ENCODE data around the gene OR6C6. TPM values are rescaled to one million over a fixed set of nuclear protein-coding genes. Genes with fewer than 3 reads are reported as not detected.
"Not testable (repeated sequence)": the region's sequence is repeated elsewhere in the genome, so short reads cannot be mapped to it uniquely, and the experiment has no call there.

OR6C6 gene
- total RNA-seq, result not detected in 2 replicates

DNA sequence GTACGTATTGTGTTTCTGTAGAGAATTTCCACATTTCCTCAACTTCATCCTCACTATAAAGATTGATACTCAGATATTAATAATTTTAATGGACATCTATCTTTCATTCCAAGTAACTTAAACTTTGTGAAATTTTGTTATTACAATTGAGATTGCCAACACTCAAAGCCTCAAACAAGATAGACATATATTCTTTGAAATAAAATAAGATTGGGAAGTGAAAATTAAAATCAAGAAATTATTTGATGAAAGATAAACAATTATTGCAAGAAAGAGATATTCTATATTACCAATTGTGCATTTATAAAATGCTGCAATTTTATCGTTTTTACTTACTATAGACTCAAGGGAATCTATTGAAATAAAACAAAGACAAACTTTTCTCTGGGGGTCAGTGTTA lies at the start of gene OR6C6:
OR6C6 (minus strand) TSS at position 101 of the 400 bp plus-strand sequence. CDS start 1,337 bp downstream, outside the sequence.
- H3K36me3 ChIP-seq (ENCODE audit: control insufficient read depth, insufficient read depth, low read length), result no peaks in the 10 kb centered on the region
- TF ChIP-seq, protein P1, sequence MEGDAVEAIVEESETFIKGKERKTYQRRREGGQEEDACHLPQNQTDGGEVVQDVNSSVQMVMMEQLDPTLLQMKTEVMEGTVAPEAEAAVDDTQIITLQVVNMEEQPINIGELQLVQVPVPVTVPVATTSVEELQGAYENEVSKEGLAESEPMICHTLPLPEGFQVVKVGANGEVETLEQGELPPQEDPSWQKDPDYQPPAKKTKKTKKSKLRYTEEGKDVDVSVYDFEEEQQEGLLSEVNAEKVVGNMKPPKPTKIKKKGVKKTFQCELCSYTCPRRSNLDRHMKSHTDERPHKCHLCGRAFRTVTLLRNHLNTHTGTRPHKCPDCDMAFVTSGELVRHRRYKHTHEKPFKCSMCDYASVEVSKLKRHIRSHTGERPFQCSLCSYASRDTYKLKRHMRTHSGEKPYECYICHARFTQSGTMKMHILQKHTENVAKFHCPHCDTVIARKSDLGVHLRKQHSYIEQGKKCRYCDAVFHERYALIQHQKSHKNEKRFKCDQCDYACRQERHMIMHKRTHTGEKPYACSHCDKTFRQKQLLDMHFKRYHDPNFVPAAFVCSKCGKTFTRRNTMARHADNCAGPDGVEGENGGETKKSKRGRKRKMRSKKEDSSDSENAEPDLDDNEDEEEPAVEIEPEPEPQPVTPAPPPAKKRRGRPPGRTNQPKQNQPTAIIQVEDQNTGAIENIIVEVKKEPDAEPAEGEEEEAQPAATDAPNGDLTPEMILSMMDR (IDR thresholded peaks at IDR 0.05; ENCODE audit: insufficient read depth, low read length, poor library complexity, severe bottlenecking), result no peak
- no peak within 1 kb of the TSS for H3K4me3 ChIP-seq (ENCODE audit: low read depth, low read length)
- DNase-seq (ENCODE audit: low read depth), result no peak
- H3K27me3 ChIP-seq (ENCODE audit: control insufficient read depth, insufficient read depth, low read length), result no peaks in the 10 kb centered on the region

DNA sequence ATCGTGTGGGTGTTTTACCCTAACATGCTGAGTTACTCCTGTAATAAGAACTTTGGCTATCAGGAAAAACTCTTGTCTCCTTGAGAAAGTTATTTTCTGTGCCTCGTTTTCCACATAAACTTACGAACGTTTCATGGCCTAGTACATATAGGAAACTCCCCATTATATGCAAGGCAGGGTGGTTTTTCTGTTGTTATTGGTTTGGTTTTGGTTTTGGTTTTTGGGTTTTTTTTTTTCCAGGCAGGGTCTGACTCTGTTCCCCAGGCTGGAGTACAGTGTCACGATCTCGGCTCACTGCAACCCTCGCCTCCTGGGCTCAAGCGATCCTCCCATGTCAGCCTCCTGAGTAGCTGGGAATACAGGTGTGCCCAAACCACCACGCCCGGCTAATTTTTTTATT lies 39.6 kb upstream of the OR6C6 start:
- no peaks in the 10 kb centered on the region for H3K27me3 ChIP-seq (ENCODE audit: control insufficient read depth, insufficient read depth, low read length)

DNA sequence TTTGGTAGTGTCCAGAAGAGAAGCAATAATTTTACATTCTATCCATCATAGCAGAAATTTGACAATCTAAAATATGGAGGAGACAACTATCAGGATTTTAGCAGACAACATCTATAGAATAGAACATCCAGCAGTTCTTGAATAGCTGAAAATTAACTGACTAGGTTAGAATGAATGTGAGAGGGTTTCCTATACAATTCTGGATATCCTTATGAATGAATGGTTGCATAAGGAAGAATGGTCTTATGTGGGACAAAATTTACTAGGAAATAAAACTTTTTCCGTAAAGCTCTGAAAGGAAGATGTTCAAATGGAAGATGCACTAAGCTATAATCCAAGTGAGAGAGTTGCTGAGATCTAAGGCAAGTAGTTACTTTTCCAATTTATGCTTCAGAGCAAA lies 34.1 kb upstream of the OR6C6 start, which contains the start of gene OR6C3:
OR6C3 (plus strand) TSS at position 301 of the 400 bp plus-strand sequence. CDS start 955 bp downstream, outside the sequence.
- TF ChIP-seq, protein P1 (IDR thresholded peaks at IDR 0.05; ENCODE audit: insufficient read depth, low read length, poor library complexity, severe bottlenecking), result no peak
- Histone ChIP-seq H3K4me3 (ENCODE audit: low read depth, low read length) (no peak within 1 kb of the TSS), H3K27me3 (ENCODE audit: control insufficient read depth, insufficient read depth, low read length) (no peaks in the 10 kb centered on the region), H3K36me3 (ENCODE audit: control insufficient read depth, insufficient read depth, low read length) (no peaks in the 10 kb centered on the region)
- DNase-seq (ENCODE audit: low read depth), result no peak

More for the DNA sequence above, 39.6 kb upstream of the OR6C6 start:
- no peaks in the 10 kb centered on the region for H3K36me3 ChIP-seq (ENCODE audit: control insufficient read depth, insufficient read depth, low read length)
- H3K4me3 ChIP-seq (ENCODE audit: low read depth, low read length), result no peak overlapping the region
- no peak for DNase-seq (ENCODE audit: low read depth)
- TF ChIP-seq, protein P1 (IDR thresholded peaks at IDR 0.05; ENCODE audit: insufficient read depth, low read length, poor library complexity, severe bottlenecking), result no peak

DNA sequence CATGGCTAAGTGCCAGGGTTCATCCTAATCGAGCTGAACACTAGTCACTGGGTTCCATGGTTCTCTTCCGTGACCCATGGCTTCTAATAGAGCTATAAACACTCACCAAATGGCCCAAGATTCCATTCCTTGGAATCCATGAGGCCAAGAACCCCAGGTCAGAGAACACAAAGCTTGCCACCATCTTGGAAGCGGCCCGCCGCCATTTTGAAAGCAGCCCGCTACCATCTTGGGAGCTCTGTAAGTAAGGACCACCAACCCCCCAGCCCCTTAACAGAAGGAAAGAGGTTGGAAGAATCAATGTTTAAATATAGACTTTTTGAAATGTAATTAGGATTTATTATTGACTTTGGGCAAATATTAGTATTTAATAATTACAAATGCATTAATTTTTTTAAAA lies 29.4 kb upstream of the OR6C6 start:
- not testable (repeated sequence) for H3K4me3 ChIP-seq (ENCODE audit: low read depth, low read length); DNase-seq (ENCODE audit: low read depth); H3K27me3 ChIP-seq (ENCODE audit: control insufficient read depth, insufficient read depth, low read length)

DNA sequence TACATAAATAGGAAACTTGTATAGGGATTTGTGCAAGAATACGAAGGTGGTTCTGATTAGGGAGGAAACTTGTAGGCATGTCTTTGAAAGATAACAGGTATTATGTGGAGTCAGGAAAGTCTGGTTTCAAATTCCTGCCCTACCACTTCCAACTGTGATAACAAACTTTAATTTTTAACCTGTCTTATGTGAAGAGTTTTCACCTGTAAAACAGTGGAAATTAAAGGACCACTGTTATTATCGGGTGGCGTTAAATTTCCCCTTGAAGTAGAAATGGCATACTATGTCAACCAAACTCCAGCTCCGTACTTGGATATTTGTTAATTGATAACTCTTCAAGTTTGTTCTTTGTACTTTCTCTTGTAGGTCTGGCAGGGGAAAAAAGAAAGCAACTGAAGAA lies 23.8 kb upstream of the OR6C6 start:
- TF ChIP-seq, protein P1 (IDR thresholded peaks at IDR 0.05; ENCODE audit: insufficient read depth, low read length, poor library complexity, severe bottlenecking), result no peak
- Histone ChIP-seq H3K4me3 (ENCODE audit: low read depth, low read length) (no peak overlapping the region), H3K36me3 (ENCODE audit: control insufficient read depth, insufficient read depth, low read length) (no peaks in the 10 kb centered on the region), H3K27me3 (ENCODE audit: control insufficient read depth, insufficient read depth, low read length) (no peaks in the 10 kb centered on the region)
- DNase-seq (ENCODE audit: low read depth), result no peak

More for the DNA sequence above, 29.4 kb upstream of the OR6C6 start:
- not testable (repeated sequence) for H3K36me3 ChIP-seq (ENCODE audit: control insufficient read depth, insufficient read depth, low read length)

DNA sequence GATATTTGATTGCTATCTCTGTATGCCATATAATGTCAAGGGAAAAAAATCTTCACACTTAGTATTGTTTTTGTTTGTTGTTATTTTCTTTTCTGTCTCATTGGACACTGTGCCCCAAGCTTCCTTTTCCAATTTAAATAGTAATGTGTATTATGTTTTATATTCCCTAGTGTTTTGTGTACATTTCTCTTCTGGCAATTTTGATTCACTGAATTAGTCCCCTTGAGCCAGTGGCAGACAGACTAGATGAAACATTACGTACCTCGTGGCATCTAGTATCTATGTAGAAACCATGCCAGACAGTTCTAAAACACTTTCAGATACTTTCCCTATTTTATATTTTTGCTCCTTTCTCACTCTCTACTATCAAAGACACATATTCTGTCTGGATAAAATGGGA lies 17.7 kb upstream of the OR6C6 start, which contains the start of gene OR6C1:
OR6C1 (plus strand) TSS at position 301 of the 400 bp plus-strand sequence. CDS start 6,257 bp downstream, outside the sequence.
- DNase-seq (ENCODE audit: low read depth), result no peak
- TF ChIP-seq, protein P1 (IDR thresholded peaks at IDR 0.05; ENCODE audit: insufficient read depth, low read length, poor library complexity, severe bottlenecking), result no peak
- Histone ChIP-seq H3K4me3 (ENCODE audit: low read depth, low read length) (no peak within 1 kb of the TSS), H3K36me3 (ENCODE audit: control insufficient read depth, insufficient read depth, low read length) (no peaks in the 10 kb centered on the region), H3K27me3 (ENCODE audit: control insufficient read depth, insufficient read depth, low read length) (no peaks in the 10 kb centered on the region)
